A549 (cell line): ENCODE data around the gene SLAIN2.

Experiments used
- CTCF ChIP-seq: fragments of >200 bp; sonication (Bioruptor Twin); formaldehyde crosslinking; IDR thresholded peaks from 3 replicates; pipeline ENCODE4 v1.5.1; 2016
- EP300 ChIP-seq, 2 experiments: fragments of >200 bp; sonication (Bioruptor Twin); formaldehyde crosslinking; IDR thresholded peaks; 2 replicates in 1 of 2; 3 replicates in 1 of 2; pipeline ENCODE4 v1.6.1; 2016 to 2017
- JUN ChIP-seq, 2 experiments: fragments of >200 bp; sonication (Bioruptor Twin); formaldehyde crosslinking; IDR thresholded peaks; 2 replicates in 1 of 2; 3 replicates in 1 of 2; pipeline ENCODE4 v1.6.1; 2016 to 2017
- MYC ChIP-seq: IDR thresholded peaks from 2 replicates; pipeline ENCODE4 v1.6.1; 2012; ENCODE audit warnings: mild to moderate bottlenecking, inconsistent platforms, low read length, improper control_type of control experiment, borderline replicate concordance
- NPAS2 ChIP-seq: fragments of 250-450 bp; sonication (Bioruptor Pico); IDR thresholded peaks from 2 replicates; pipeline ENCODE4 v1.8.0; 2022; ENCODE audit warnings: mild to moderate bottlenecking, moderate library complexity, borderline replicate concordance
- PHF8 ChIP-seq: fragments of 200-600 bp; sonication (generic); IDR thresholded peaks from 2 replicates; pipeline ENCODE4 v1.6.1; 2016; ENCODE audit warnings: low read depth, mild to moderate bottlenecking, antibody characterized with exemption, moderate library complexity, borderline replicate concordance
- POLR2A ChIP-seq: IDR thresholded peaks from 2 replicates; pipeline ENCODE4 v1.6.1; 2012; ENCODE audit warnings: mild to moderate bottlenecking, low read length
- RAD21 ChIP-seq, 2 experiments: fragments of >200 bp in 1 of 2; sonication (Bioruptor Twin) in 1 of 2; formaldehyde crosslinking in 1 of 2; IDR thresholded peaks in 1 of 2; conservative IDR thresholded peaks in 1 of 2; 2 replicates in 1 of 2; 3 replicates in 1 of 2; pipeline ENCODE4 v1.6.1; 2012 to 2018; ENCODE audit warnings: inconsistent platforms in 1 of 2

- TF ChIP-seq POLR2A (no peak), CTCF (no peak), JUN (IDR thresholded peaks at IDR 0.05) (no peak), PHF8 (no peak), MYC (no peak), RAD21 (conservative IDR thresholded peaks at IDR 0.05 in 1 of 2, IDR thresholded peaks at IDR 0.05 in 1 of 2) (no peak), NPAS2 (CRISPR knock-in tag) (no peak), EP300 (IDR thresholded peaks at IDR 0.05) (no peak)
Observed at GRCh38 chr4:48375651-48376304, 34.4 kb downstream of the SLAIN2 start.
